Esophagus mucosa (tissue), 1 donor: Measurements from ENCODE around the gene INPP1. TPM values are rescaled to one million over a fixed set of nuclear protein-coding genes. Genes with fewer than 3 reads are reported as not detected.

ENCODE experiments used
- ATAC-seq: fragments of 200-7000 bp; cut with Tn5 transposase; one replicate; pipeline ENCODE4 v1.9.1; 2020
- total RNA-seq: library from RNA; stranded (reverse); gene quantifications from one replicate; pipeline ENCODE4 v1.2.4, GENCODE V29; 2023
- donor health status: DM: yes; HTN: yes; CAD: no.

The INPP1 gene
- total RNA-seq, 1 donor from 2014 or later: 68.7 TPM

DNA sequence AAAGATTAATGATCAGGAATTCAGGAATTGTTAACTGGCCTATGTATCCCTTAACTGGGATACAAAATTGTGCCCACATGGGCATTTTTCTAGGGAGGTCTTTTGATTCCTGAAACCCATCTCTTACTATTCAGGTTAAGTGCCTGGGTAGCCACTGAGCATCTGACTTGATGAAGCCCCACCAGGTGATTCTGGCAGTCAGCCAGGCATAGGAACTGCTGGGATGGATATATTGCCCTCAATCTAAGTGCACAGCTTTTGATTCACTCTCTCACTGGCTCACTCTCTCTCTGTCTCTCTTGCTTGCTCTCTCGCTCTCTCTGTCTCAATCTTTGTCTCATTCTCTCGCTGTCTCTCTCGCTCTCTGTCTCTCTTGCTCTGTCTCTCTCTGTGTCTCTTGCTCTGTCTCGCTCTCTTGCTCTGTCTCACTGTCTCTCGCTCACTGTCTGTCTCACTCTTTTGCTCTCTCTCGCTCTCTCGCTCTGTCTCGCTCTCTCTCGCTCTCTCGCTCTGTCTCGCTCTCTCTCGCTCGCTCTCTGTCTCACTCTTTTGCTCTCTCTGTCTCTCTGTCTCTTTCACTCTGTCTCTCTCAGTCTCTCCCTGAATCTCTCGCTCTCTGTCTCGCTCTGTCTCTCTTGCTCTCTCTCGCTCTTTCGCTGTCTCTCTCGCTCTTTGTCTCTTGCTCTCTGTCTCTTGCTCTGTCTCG, 22.3 kb downstream of the INPP1 start:
- ATAC-seq: no peak

DNA sequence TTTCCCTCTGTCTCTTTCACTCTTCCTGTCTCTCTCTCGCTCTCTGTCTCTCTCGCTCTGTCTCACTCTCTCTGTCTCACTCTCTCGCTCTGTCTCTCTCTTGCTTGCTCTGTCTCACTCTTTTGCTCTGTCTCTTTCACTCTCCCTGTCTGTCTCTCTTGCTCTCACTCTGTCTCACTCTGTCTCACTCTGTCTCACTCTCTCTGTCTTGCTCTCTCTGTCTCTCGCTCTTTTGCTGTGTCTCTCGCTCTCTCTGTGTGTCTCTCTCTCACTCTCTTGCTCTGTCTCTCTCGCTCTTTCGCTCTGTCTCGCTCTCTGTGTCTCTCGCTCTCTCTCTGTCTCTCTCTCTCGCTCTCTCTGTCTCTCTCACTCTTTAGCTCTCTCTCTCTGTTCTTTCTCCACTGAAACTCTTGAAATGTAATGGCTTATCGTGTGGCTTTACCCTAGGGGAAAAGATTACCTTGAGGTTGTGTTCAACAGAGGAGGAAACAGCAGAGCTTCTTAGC, 22.9 kb downstream of the INPP1 start:
- ATAC-seq: no peak

DNA sequence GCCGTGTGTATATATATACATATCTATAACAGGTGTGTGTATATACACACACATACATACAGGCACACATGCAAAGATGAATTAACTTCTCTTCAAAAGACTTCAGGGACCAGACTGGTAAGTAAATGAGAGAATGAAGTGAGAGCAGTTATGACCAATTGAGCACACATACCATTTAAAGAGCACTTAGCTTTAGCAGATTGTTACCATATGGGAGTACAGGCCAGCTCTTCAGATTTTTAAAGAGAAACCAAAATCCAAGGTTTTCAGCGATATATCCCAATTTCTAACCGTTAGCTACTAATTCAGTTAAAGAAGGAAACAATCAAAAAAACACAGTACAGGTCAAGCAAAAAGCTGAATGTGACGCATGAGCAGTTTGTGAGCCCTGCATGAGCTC, 23.7 kb downstream of the INPP1 start:
- no peak for ATAC-seq

DNA sequence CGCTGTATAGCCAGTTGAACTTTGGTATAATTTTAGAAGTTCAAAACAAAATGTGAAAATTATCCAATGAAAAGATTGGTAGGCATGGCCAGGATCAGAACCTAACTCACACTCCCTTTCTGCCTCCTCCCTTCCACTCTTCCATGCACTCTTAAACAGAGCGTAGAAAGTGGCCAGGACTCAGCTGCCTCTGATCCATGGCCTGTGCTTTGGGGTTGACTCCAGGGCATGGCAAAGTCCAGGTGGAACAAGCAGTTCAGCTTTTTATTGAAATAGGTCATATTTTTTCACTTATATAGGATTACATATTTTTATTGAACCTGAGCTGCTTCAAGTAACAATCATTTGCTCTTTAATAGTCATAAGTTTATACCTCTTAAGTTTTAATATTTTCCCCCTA, 26.2 kb downstream of the INPP1 start:
- no peak for ATAC-seq

DNA sequence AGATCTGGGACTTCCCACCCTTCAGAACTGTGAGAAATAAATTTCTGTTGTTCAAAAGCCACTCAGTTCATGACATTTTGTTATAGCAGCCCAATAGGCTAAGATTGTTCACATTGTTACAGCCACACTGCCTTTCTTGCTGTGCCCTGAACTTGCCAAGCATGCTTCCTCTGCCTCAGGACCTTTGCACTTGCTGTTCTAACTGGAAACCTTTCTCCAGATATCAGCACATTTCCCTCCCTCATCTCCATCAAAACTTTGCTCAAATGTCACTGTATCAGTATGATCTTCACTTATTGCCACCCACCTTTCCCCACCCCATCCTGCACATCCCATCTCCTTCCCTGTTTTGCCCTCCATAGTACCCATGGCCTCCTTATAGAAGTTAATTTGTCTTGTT, 32.7 kb downstream of the INPP1 start:
- ATAC-seq: no peak

DNA sequence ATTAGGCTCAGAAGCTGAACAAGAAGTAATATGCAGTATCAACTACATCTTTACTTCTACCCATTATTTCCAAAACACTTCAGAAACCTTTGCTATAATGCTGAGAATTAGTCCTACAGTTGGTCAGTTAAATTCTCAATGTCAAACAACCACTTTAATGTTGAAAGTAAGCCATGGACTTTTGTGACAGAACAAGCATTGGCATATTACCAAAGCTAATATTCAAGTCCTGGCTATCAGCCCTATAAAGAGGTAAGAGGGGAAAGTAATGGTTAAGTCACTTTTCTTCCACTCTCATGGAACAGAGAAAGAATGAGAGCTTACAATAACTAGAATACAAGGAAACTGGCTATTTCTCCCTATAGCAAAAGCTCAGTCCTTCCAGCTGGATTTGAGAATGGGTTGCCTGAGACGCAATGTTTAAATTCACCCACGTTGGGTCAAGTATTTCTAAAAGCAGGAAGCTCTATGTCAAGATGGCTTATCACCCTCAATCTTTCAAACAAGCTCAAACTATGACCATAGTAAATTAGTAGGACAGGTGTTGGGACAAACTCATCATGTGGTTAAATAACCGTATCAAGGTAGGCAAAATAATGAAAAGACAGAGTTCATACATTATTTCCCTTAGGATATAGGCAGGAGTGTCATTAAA, 33.3 kb downstream of the INPP1 start:
- ATAC-seq: no peak

DNA sequence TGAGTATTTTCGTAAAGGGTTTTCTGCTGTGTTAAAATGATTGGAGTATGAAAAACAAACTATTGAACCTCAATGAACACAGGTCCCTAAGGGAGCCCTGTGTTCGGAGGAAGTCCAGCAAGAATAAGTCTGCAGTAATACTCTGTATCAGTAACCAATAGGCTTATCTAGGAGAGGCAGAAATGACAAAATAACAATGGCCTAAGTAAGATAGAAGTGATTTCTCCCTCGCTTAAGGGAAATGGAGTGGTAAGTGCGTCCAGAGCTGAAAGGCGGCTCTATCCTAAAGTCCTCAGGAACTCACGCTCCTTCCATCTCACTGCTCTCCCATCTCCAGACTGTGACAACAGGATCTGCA, 35.5 kb downstream of the INPP1 start:
- no peak for ATAC-seq

DNA sequence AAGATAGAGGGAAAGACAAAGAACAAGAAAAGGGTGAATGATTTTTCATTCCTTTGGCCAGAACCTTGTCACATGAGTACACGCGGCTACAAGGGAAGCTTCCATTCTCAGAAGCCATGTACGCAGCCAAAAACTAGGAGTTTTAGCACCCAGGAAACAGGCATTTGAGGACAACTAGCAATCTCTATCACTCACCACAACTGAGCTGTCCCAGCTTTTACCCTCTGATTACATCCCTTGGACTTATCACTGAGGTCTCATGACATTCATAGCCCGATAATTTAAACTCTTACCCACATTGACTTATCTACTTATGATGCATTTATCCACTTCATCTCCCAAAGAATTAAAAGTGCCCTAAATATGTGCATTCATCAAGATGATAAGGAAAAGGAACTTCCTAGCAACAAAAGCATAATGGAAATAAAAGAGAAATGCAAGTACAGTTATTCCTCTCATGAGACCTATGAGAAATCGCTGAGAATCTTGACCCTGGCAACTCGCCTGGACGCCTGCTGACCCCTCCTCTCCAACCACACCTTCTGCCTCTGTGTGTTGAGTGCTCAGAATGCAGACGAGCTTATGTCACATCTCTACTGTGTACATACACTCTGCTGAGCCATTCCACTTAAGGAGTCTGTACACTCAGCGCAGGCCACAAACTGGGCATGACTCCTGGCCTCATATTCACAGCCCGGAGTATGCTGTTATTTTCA, 36.0 kb downstream of the INPP1 start:
- no peak for ATAC-seq

DNA sequence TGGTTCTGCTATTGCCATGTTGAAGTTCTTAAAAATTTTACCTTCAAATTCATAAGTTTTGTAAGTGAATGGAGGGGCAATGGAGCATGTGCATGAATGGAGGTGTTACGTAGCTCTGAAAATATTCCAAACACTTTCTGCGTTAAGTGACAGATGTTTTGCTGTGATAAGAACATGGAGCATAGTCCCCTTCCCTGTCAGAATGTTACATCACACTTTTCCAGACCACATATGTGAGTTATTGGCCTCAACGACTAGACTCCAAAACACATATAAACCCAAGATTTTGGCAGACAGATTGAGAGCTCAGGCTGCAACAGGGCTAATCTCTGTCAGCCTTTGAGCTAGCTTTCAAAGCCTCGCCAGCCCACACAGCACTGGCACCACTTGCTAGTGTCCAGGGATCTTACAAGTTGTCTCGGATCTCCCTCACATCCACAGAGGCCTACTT, 37.6 kb downstream of the INPP1 start:
- ATAC-seq: no peak

DNA sequence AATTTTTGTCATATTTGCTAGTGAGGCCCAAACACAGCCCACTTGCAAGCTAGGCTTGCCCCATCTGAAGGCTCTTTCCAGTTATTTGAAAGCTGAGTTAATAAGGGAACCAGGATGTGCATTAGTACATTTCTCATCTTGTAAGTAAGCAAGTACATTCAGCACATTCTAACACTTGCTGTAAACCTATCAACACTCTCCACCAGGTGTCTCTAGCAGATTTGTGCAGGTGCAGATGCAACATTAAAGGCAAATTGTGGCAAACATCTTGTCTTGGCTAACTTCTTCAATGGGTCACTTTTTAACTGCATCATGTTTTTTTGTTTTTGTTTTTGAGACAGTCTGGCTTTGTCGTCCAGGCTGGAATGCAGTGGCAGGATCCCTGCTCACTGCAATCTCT, 39.5 kb downstream of the INPP1 start:
- peak; percentile 83 for ATAC-seq

DNA sequence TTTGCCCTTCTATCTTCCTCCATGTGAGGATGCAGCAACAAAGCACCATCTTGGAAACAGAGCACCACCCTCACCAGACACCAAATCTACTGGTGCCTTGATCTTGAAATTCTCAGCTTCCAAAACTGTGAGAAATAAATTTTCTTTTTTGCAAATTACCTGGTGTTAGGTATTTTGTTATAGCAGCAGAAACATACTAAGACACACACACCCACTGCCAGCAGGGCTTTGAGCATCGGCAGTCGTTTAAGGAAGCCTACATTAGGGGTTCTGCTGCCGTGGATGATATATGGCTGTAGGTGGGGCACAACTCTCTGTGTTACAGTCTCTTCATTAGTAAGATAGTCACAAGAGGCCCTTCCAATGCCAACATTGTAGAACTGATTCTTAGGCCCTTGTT, 44.0 kb downstream of the INPP1 start:
- ATAC-seq: no peak

DNA sequence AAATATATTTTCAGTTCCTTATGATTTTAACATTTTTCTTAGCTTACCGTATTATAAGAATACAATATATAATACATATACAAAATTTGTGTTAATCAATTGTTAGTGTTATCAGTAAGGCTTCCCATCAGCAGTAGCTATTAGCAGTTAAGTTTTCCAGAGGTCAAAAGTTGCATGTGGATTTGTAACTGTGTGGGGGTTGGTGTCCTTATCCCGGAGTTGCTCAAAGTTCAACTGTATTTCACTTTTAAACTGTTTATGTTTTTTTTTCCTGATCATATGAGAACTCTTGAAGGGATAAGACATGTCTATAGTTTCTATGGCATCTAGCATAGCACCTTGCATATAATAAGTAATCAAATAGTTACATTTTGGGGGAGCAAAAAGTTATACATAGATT, 52.9 kb downstream of the INPP1 start:
- no peak for ATAC-seq

DNA sequence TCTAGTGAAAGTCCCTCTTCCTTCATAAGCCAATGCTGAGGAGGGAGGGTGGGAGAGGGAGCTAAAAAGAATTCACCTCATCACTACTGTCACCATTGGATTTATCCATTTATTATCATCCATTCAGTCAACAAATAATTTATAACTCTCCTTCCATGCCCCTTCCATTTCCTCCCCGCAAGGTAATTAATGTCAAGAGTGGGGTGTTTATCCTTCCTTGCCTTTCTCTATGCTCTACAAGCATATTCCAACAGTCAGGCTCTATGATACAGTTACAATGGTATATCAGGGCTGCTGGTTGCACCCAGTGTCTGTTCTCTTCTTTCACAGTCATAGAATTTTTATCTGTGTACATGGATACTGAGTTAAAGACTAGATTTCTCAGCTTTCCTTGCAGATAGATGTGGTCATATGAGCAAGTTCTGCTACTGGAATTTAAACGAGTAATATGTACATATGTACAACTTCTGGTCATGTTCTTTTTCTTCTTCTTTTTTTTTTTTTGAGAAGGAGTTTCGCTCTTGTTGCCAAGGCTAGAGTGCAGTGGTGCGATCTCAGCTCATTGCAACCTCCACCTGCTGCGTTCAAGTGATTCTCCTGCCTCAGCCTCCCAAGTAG, 59.7 kb downstream of the INPP1 start:
- ATAC-seq: no peak

DNA sequence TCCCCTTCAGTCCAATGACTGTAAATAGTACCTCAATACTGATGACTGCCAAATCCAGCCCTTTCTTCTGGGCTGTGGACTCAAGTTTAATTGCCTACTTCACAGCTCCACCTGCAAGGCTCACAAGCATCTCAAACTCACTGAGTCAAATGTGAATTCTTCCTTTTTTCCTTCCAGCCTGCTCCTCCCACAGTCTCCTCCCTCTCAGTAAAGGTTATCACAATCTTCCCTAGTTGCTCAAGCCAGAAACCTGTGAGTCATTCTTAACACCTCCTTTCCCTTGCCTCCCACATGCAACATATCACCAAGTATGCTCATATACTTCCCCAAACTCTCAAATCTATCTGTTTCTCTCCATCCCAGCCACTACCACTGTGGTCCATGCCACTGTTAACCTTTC, 61.1 kb downstream of the INPP1 start:
- peak; percentile 70 for ATAC-seq

DNA sequence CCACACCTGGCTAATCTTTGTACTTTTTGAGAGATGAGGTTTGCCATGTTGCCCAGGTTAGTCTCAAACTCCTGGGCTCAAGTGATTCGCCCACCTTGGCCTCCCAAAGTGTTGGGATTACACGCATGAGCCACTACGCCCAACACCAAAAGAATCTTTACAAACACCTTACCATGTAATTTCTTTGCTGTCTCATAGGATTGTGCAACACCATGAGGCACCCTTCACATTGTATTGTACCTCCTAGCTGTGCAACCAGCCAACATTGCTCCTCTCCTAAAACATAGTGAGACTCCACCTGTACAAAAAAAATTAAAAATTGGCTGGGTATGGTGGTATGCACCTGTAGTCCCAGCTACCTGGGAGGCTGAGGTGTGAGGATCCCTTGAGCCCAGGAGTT, 61.7 kb downstream of the INPP1 start:
- peak; percentile 48 for ATAC-seq

DNA sequence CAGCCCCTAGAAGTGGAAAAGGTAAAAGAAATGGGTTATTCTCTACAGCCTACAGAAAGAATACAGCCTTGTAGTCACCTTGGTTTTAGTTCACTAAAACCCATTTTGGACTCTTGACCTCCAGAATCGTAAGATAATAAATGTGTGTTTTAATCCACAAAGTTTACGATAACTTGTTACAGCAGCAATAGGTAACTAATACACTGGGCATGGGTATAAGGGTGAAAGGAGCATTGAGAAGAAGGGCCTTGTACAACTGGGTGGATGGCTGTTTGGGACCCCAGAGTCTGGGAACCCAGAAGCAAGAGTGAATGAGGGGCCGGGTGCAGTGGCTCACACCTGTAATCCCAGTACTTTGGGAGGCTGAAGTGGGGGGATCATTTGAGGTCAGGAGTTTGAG, 62.6 kb downstream of the INPP1 start:
- no peak for ATAC-seq

DNA sequence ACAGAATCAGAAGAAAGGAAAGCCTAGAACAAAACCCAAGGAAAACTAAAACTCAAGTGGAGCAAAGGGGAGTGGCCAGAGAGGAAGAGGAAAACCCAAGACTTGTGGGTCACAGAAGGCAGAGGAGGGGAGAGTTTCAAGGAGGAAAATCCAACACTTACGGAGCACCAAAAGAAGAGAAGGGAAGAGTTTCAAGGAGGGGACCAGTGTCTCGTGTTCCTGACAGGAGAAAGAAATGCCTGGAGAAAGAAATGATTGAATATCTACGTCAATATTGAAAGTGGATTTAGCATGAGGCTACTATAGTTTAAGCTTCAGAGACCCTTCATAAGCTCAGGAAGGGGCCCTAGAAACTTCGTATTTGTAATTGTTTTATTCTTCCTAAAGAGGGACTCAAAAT, 63.4 kb downstream of the INPP1 start:
- no peak for ATAC-seq

DNA sequence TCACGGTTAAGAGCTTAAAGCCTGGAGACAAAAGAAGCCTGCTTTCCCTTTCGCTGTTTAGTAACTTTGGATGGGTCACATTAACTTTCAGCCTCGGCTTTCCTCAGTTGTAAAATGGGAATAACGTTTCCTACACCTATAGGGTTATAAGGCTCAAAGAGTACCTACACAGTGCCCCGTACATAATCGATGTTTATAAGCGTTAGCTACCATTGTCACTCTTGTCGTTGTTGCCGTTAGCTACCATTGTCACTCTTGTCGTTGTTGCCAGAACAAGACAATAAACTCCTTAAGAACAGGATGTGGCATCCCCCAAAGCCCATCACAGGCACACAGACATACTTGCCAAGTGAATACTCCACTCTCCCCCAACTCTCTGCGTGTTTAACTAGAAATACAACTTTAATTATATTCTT, 63.9 kb downstream of the INPP1 start:
- ATAC-seq: no peak

DNA sequence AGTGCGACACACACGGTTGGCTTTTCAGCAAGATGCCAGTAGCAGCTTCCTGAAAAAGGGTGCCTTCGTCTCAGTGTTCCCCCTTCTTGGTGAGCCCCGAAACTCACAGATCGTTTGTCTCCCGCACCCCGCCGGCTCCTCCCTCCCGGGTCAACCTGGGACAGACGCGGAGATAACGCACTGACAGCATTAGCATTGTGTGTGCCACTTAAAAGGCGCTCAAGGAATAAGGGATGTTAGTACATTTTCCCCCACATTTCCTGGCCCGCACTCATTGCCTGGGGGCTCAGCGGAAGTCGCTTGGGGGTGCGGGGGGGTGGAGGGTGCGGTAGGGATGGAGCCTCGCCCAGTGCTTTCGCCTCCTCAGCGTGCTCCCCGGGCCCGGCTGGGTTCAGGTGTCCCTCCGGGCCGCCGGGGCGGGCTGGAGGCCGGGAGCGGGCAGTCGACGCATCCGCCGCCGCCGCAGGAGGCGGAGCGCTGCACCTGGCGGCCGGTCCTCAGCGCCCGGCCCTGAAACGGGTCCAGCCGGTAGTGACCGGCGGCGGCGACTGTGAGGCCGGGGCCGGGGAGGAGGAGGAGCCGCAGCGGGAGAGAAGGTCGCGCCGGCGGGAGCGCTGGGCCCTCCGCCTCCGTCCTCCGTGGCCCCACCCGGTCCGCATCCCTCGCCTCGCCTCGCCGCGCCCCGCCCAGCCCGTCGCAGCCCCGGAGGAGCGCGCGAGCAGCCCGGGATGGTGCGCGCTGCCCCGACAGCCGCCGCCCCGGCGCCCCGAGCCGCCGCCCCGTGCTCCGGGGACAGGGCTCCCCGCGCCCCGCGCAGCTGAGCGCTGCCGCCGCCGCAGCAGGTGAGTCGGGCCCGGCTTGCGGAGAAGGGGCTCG, 64.5 kb downstream of the INPP1 start, which contains the start of gene MFSD6:
MFSD6 (plus strand) TSS at position 694 of the 876 bp plus-strand sequence. CDS start 27,675 bp downstream, outside the sequence.
- peak; percentile 85 for ATAC-seq

DNA sequence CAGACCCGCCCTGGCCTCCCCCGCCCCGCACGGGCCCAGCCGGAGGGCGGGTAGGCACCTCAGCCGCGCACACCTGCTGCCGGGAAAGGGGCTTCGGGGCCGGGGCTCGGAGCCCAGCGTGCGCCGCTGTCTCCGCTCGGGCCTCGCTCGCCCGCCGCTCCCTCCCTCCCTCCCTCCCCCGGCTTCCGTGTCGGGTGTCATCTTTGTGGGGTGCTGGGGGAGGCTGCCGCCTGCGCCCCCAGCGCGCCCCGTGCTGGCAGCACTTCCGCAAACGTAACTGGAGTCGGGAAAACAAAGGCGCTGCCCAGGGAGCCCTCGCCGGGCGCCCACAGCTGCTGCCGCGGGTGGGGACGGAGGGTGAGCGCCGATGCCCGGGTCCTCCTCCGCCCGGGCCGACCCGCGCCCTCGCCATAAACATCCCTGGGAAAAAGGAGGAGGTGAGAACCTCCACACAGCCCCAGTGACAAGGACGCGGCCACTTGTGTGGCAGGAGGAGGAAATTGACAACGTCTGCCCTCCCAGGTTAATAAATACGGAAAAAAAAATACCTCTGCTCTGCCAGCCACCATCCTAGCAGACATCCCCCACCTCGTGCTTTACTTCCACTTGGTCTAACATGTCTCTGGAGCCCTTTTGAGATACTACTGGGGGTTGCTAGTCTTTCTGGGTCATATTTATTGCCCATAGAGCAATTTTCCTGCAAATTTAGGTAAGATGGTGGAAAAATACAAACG, 65.3 kb downstream of the INPP1 start:
- peak; percentile 54 for ATAC-seq

DNA sequence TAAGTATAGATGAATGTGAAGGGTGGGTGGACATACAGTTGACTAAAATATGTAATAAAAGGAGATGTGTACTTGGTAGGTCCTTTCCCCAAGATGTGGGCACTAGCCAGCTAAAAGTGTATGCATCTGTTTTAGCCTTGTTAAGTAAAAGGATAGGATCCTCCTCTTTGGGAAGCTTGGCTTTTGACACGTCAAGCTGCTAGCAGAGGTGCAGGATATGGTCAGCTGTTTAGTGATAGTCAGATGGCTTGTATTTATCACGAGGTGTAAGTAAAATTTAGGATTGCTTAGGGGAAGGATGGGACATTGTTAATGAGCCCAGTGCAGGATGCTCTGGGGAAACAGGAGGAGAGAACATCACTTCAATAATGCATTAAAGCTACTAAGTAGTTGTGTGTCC, 66.2 kb downstream of the INPP1 start:
- ATAC-seq: no peak
